ENCODE results near the gene LRSAM1.

The LRSAM1 gene

GRCh38 chr9:127450830-127451607 lies at the start of gene LRSAM1, which contains the start of gene RPL12:
Gene LRSAM1 (plus strand): TSS chr9:127451510. CDS start chr9:127454528, 3,018 bp downstream.
Gene RPL12 (minus strand): TSS chr9:127451406. CDS start chr9:127451317, 89 bp downstream.
- DNase-seq, result peak; percentile 87 to 88

- no peak for DNase-seq
These were observed 48.8 kb upstream of the LRSAM1 start for GRCh38 chr9:127402401-127403090.

- DNase-seq, result no peak
These were observed 47.7 kb upstream of the LRSAM1 start for GRCh38 chr9:127403507-127404192.

- no peak for DNase-seq
These were observed 46.7 kb upstream of the LRSAM1 start for GRCh38 chr9:127404631-127405030.

- no peak for DNase-seq
These were observed 45.8 kb upstream of the LRSAM1 start for GRCh38 chr9:127405344-127406125.

GRCh38 chr9:127406799-127407491 lies 44.4 kb upstream of the LRSAM1 start:
- no peak for DNase-seq

GRCh38 chr9:127407492-127407843 lies 43.8 kb upstream of the LRSAM1 start:
- DNase-seq, result no peak

GRCh38 chr9:127411122-127411521 lies 40.2 kb upstream of the LRSAM1 start:
- peak in 1 of 2 experiments; percentile 21 for DNase-seq

- DNase-seq, result no peak
These were observed 36.2 kb upstream of the LRSAM1 start for GRCh38 chr9:127415141-127415540.

GRCh38 chr9:127415657-127416056 lies 35.7 kb upstream of the LRSAM1 start:
- DNase-seq, result no peak

- DNase-seq, result no peak
These were observed 33.9 kb upstream of the LRSAM1 start for GRCh38 chr9:127417131-127418036.

GRCh38 chr9:127418037-127418471 lies 33.3 kb upstream of the LRSAM1 start:
- DNase-seq, result peak; percentile 14 to 39

- no peak for DNase-seq
These were observed 32.0 kb upstream of the LRSAM1 start for GRCh38 chr9:127419348-127419747.

- DNase-seq, result no peak
These were observed 30.3 kb upstream of the LRSAM1 start for GRCh38 chr9:127421057-127421456.

- no peak for DNase-seq
These were observed 29.1 kb upstream of the LRSAM1 start for GRCh38 chr9:127422133-127422782.

GRCh38 chr9:127422787-127423186 lies 28.5 kb upstream of the LRSAM1 start:
- DNase-seq, result no peak

GRCh38 chr9:127423476-127423933 lies 27.8 kb upstream of the LRSAM1 start:
- no peak for DNase-seq

- DNase-seq, result peak; percentile 90 to 93
These were observed 27.2 kb upstream of the LRSAM1 start, which contains the start of gene ZNF79 for GRCh38 chr9:127423934-127424675. Gene ZNF79 (plus strand): TSS chr9:127424382. CDS start chr9:127424788, 406 bp downstream.

- peak; percentile 46 to 56 for DNase-seq
These were observed 26.7 kb upstream of the LRSAM1 start for GRCh38 chr9:127424676-127424999.

- no peak for DNase-seq
These were observed 24.6 kb upstream of the LRSAM1 start for GRCh38 chr9:127426756-127427155.
